HG02870 (cell line): ENCODE results near the gene CBLC.
"Not testable (repeated sequence)": the region's sequence is repeated elsewhere in the genome, so short reads cannot be mapped to it uniquely, and the experiment has no call there.

Experiments used
- ATAC-seq: cut with Tn5 transposase; IDR thresholded peaks from one replicate; pipeline ENCODE4 v1.9.1; 2021; ENCODE audit warnings: mild to moderate bottlenecking, moderate library complexity; ENCODE audit not compliant: unreplicated experiment

Gene CBLC

DNA sequence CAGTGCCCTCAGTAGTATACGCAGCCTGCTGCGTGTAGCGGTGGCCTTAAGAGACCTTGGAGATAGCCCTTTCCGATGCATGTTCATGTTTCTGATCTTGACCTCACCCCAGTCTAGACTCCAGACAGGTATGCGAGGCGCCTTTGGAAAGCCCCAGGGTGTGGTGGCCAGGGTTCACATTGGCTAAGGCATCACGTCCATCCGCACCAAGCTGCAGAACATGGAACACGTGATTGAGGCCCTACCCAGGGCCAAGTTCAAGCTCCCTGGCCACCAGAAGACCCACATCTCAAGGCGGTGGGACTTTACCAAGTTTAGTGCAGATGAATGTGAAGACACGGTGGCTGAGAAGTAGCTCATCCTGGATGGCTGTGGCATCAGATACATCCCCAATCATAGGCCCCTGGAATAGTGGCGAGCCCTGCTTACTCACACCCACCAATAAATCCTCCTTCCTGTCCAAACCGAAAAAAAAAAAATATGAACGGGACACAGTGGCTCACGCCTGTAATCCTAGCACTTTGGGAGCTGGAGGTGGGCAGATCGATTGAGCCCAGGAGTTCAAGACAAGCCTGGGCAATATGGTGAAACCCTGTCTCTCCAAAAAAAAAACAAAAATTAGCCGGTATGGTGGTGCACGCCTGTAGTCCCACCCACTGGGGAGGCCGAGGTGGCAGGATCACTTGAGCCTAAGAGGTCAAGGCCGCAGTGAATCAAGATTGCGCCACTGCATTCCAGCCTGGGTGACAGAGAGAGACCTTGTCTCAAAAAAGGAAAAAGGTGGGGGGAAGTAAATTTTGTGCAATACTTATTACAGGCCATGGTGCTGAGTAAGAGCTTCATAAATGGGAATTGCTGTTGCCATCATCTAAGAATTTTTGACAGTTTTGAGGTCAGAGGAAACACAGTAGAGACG lies 12.4 kb upstream of the CBLC start:
- no peak for ATAC-seq

DNA sequence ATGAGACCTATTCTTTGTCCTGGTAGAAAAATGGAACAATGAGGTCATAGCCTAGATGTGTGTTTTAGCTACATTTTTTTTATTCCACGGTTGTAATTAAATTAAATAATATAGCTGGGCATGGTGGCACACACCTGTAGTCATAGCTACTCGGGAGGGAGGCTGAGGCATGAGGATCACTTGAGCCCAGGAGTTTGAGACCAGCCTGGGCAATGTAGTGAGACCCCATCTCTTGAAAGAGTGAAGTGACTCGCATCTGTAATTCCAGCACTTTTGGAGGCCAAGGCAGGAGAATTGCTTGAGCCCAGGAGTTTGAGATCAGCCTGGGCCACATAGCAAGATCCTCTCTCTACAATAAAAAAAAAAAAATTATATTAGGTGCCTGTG lies 11.7 kb upstream of the CBLC start:
- ATAC-seq, result no peak

DNA sequence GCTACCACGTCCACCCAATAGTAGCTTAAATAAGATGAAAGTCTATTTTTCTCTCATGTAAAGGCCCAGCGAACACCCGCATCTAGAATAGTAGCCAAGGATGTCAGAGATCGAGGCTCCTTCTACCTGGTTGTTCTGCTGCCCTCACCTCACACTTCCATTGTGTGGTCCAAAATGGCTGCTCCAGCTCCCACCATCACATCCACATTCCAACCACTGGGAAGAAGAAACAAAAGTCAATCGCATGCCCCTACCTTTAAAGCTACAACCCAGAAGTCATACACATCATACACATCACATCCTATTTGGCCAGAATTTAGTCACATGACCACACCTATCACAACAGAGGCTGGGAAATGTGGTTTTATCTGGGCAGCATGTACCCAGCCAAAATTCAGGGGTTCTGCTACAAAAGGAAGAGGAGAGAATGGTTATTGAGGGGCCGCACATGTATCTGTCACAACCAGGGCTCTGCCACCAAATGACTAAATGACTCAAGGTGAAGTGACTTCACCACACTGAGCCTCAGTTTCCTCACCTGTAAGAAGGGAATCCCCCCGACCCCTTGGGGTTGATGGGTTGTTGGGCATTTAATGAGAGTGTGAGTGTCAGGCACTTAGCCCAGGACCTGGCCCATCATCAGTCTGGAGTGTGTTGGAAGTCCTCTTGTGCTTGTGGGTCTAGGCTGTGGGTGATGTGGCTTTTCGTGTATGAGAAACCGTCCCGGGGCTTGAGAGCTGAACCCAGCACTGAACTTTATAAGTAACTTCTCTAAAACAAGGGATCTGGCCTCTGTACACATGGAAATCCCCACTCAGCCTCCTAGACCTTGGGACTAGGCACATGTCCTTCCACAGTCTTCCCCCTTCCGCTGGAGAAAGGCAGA lies 10.2 kb upstream of the CBLC start:
- no peak for ATAC-seq

DNA sequence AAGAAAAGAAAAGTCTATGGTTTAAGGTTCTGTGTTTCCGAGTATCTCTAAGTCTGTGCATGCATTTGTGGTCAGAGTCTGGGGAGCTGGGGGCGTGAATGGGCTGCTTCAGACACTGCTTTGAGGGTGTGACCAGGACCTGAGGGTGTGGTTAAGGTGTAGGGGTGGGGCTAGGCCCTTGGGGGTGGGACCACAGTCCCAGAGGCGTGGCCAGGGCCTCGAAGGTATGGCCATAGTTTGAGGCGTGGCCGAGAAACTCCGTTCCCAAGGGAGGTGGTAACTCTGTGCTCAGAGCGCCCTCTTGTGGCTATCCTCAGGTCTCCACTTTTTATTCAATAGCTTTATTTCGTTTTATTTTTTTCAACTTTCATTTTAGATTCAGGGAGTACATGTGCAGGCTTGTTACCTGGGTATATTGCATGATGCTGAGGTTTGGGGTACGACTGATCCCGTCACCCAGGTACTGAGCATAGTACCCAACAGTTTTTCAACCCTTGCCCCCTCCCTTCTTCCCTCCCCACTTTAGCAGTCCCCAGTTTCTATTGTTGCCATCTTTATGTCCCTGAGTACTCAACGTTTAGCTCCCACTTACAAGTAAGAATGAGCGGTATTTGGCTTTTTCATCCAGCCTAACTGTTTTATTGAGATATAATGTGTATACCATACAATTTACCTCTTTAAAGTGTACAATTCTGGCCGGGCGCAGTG lies 7.0 kb upstream of the CBLC start:
- peak; percentile 94 for ATAC-seq

DNA sequence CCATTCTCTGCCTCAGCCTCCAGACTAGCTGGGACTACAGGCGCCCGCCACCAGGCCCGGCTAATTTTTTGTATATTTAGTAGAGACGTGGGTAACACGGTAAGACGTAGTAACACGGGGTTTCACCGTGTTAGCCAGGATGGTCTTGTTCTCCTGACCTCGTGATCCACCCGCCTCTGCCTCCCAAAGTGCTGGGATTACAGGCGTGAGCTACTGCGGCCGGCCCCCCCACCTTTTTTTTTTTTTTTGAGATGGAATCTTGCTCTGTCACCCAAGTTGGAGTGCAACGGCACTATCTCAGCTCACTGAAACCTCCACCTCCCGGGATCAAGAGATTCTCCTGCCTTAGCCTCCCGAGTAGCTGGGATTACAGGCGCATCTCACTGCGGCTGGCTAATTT lies 5.5 kb upstream of the CBLC start:
- not testable (repeated sequence) for ATAC-seq

DNA sequence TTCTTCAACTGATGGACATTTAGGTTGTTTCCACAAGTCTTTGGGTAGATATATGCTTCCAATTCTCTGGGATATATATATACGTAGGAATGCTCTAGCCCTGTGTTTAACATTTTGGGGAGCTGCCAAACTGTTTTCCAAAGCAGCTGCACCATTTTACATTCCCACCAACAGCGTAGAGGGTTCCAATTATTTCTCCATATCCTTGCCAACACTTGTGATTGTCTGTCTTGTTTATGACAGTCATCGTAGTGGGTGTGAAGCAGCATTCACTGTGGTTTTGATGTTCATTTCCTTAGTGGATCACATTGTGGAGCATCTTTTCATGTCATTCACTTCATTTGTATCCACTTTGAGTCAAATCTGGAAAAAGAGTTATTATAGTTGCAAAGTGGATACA lies 4.7 kb upstream of the CBLC start:
- ATAC-seq, result no peak

DNA sequence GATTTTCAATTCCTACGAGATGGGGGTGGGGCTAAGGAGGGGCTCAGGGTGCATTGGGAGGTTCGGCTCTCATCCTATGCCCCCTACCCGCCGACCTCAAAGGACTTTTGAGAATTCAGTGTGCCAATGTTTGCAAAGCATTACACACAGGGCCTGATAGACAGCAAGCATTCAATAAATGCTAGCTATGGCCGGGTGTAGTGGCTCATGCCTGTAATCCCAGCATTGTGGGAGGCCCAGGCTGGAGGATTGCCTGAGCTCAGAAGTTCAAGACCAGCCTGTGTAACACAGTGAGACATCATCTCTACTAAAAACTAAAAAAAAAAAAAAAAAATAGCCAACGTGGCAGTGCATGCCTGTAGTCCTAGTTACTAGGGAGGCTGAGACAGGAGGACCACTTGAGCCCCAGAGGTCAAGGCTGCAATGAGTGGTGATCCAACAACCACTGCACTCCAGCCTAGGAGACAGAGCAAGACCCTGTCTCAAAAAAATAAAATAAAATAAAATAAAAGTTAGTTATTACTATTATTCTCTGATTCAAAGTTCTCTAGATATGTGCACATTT lies 1.9 kb upstream of the CBLC start:
- ATAC-seq, result no peak

DNA sequence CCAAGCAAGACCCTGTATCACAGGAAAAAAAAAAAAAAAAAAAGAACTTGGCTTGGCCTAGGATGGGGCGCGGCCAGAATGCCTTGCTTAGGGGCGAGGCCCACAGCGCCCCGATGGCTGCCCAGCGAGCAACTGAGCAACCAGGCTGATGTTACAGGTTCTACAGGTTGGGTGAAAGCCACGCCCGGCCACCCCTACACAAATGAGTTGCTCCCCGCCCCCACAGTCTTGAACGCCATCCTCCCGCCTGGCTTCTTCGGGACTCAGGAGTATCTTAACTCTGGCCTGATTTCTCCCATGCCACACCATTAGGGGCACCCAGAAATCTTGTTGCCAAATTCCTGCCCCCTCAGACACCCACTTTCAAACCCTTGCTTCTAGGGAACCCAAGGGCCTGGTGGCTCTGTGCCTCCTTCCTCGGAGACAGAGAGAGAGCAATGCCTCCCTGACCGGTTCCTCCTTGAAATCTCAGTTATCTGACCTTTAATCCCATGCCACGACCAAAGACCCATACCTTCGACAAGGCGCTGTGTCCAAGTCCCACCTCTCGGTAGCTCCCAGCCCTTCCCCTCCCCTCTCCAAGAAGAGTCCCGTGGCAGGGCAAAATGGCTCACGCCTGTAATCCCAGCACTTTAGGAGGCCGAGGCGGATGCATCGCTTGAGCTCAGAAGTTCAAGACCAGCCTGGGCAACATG lies 1.1 kb upstream of the CBLC start:
- ATAC-seq, result no peak

DNA sequence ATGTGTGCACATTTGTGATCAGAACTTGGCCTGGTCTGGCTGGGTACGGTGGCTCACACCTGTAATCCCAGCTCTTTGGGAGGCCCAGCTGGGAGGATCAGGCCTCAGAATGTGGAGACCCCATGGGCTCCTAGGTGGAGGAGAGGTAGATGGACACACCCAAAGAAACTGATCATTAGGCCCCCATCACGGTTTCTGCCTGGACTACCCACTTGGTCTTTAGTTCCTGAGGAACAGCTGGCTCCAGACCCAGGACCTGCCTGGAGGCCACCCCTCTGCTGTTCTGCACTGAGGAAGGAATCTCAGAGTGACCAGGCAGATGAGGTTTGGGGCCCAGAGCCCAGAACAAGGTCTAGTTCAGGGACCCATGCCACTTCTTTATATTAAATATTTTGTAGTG lies 1.5 kb downstream of the CBLC start:
- ATAC-seq, result no peak

DNA sequence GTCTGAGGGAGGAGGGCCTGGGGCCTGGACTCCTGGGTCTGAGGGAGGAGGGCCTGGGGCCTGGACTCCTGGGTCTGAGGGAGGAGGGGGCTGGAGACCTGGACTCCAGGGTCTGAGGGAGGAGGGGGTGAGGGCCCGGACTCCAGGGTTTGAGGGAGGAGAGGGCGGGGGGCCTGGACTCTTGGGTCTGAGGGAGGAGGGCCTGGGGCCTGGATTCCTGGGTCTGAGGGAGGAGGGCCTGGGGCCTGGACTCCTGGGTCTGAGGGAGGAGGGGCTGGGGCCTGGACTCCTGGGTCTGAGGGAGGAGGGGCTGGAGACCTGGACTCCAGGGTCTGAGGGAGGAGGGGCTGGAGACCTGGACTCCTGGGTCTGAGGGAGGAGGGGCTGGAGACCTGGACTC lies 4.0 kb downstream of the CBLC start:
- ATAC-seq, result not testable (repeated sequence)

DNA sequence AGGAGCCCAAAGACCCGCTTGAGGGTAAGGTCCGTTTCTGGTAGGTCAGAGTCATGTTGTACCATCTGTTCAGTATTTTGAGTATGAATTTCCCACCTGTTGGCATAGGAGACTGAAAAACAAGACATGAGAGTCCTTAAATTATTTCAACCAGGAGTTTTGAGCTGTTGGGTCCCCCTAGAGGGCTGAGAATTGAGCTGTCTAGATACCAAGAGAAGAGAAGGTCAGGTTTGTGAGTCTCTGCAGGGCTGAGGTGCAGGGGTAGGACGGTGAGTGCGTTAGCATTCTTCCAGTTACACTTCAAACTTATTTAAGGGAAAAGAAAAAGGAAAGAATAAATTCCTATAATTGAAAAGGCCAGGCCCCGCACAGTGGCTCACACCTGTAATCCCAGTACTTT lies 5.0 kb downstream of the CBLC start:
- ATAC-seq, result no peak

DNA sequence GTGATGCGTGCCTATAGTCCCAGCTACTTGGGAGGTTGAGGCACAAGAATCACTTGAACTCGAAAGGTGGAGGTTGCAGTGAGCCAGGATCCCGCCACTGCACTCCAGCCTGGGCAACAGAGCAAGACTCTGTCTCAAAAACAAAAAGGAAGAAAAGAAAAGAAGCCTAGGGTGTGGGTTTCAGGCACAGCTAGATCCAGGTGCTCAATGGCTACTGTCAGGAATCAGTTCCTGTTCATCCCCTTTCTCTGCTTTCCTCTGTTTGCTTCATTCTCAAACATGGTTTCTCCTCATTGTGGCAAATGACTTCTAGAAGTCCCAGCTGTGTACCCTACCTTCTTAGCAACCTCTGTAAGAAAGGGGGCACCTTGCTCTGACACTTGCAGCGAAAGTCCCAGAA lies 5.9 kb downstream of the CBLC start:
- no peak for ATAC-seq

DNA sequence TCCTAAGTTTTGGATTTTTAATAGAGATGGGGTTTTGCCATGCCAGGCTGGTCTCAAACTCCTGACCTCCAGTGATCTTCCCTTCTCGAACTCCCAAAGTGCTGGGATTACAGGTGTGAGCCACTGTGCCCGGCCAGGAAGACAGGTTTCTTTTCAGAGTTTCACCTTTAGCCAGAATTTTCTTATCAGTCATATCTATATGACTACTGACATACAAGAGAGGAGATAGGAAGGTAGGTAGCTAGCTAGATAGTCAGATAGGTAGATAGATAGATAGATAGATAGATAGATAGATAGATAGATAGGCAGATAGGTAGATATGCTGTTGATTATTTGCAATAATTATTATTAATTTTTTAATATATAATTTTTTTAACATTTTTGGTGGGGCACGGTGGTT lies 7.6 kb downstream of the CBLC start:
- no peak for ATAC-seq

DNA sequence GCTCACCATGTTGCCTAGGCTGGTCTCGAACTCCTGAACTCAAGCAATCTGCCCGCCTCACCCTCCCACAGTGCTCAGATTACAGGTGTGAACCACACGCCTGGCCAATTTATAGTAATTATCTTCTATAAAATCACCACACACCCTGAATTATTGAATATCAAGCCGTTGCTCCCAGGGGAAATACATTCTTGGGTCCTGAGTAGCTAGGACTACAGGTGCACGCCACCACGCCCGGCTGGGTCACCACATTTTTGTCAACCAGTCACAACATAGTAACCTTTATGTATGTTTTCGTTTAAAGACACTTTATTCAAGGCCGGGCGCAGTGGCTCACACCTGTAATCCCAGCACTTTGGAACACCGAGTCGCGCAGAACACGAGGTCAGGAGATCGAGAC lies 8.3 kb downstream of the CBLC start:
- no peak for ATAC-seq

DNA sequence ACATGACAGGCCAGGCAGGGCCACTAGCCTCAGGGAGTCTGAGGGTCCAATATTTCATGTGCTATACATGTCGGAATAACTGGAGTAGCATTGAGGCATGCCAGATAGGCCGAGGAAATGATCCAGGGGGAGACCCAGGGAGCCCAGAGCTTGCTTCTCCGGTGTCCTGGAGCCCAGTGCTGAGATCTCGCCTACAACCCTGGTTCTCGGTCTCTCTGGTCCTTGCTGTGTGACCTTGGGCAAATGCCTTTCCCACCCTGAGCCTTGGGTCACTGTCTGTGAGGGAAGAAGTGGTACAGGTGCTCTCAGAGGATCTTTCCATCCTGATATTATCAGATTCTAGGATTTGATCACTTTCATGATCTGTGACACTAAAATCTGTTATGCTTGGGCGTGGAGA lies 11.3 kb downstream of the CBLC start:
- ATAC-seq, result no peak

DNA sequence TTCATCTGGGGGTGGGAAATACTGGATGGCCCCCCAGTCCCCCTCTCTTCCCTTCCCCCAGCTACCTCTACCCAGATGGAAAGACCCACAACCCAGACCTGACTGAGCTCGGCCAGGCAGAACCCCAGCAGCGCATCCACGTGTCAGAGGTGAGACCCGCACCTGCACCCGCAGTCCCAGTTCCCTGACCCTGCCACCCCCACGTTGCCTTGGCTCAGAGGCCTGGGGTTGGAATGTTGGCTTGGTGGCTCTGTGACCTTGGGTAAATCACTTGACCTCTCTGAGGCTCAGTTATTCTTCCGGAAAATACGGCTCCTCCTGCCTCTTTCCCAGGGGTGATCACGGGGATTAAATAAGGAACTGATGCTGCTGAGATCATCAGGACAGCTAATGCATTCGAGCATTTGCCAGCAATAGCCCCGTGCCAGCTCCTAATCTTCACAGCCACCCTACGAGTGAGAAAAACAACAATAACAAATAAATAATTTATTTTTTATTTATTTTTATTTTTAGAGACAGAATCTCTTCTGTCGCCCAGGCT lies 12.3 kb downstream of the CBLC start:
- ATAC-seq, result no peak

DNA sequence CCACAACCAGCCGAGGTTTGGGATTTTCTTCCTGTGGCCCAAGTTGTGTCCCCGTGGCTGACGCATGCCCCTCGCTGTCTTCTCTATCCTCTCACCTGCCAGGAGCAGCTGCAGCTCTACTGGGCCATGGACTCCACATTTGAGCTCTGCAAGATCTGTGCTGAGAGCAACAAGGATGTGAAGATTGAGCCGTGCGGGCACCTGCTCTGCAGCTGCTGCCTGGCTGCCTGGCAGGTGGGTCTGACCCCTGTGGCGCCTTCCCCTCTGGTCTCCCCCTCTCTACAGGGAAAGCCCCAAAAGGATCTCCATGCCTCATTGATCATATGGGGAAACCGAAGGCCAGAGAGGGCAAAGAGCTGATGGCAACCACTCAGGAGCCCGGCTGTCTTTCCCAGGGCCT lies 14.6 kb downstream of the CBLC start:
- ATAC-seq, result no peak

DNA sequence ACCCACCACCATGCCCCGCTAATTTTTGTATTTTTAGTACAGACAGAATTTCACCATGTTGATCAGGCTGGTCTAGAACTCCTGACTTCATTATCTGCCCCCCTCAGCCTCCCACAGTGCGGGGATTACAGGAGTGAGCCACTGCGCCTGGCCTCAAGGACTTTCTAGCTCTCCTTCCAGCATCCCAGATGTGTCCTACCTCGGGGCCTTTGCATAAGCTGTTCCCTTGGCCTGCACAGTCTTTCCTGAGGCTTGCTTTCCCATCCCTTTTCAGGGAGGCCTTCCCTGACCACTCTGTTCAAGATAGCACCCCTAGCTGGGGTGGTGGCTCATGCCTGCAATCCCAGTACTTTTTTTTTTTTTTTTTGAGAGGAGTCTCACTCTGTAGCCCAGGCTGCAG lies 16.9 kb downstream of the CBLC start:
- no peak for ATAC-seq

DNA sequence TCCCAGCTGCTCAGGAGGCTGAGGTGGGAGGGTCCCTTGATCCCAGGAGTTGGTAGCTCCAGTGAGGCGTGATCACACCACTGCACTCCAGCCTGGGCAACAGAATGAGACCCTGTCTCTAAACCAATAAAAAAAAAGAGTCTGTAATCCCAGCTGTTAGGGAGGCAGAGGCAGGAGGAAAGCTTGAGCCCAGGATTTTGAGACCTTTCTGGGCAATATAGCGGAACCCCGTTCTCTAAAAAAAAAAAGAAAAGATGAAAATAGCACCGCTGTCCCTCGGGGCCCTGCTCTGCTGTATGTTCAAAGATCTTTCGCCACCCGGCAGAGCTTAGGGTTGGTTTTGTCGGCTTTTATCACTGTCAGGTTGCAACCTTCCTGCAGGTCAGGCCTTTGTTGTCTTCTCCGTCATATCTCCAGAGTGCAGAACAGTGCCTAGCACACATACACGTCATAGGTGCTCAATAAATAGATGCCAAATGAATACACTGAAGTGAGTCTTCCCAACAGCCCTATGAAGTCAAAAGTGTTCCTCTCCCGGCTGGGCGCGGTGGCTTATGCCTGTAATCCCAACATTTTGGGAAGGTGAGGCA lies 17.8 kb downstream of the CBLC start:
- ATAC-seq, result no peak

DNA sequence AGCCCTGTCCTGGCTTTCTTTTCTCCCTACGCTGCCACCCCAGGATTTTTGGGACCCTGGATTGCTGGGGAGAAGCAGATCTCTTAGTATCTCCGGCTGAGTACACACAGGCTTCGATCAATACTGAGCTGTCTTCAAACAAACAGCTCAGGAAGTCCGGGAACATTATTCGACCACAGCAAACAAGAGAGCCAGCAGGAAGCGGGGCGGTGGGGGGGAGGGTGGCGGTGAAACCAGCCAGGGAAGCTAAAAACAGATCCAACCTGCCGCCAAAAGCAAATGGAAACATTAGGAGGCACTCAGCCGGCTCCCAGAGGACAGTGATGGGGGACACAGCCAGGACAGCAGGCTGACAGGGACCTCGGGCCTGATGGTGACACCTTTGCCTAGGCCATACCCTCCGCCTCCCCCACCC lies 19.0 kb downstream of the CBLC start:
- ATAC-seq, result no peak
